Rectal smooth muscle tissue (tissue), 1 donor: ENCODE measurements around the gene ANKRD37.

Source experiments
- H3K27ac ChIP-seq: one replicate; pipeline ENCODE4 v1.7.0; 2013; ENCODE audit warnings: low read depth, low read length, inconsistent platforms
- H3K27me3 ChIP-seq: one replicate; pipeline ENCODE4 v1.7.0; 2013; ENCODE audit warnings: low read length; ENCODE audit not compliant: control insufficient read depth, insufficient read depth
- H3K36me3 ChIP-seq: one replicate; pipeline ENCODE4 v1.7.0; 2013; ENCODE audit warnings: low read length; ENCODE audit not compliant: control insufficient read depth, insufficient read depth
- H3K4me1 ChIP-seq: one replicate; pipeline ENCODE4 v1.7.0; 2013; ENCODE audit warnings: low read length; ENCODE audit not compliant: control insufficient read depth, insufficient read depth
- H3K4me3 ChIP-seq: one replicate; pipeline ENCODE4 v1.7.0; 2013; ENCODE audit warnings: low read length
- H3K9ac ChIP-seq: one replicate; pipeline ENCODE4 v1.7.0; 2013; ENCODE audit warnings: low read length

ANKRD37 gene

DNA sequence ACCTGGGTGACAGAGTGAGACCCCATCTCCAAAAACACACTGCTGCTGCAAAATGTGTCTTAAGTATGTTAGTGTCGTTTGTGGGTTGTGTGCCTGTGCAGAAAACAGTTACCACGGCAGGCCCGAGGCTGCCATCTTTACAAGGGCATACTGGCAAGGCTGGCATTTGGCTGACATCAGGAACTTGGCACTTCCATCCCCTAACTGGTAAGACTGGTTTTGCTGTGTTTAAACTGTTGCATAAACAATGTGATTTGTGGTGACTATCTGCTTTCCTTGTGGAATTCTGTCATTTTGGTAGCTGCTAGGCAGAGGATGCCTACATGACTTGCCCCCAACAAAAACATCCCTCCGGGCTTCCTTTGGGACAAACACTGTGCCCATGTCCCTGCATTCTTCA, 13.2 kb upstream of the ANKRD37 start:
- Histone ChIP-seq H3K27ac (no peak overlapping the region), H3K4me1 (no peaks in the 10 kb centered on the region), H3K36me3 (no peaks in the 10 kb centered on the region), H3K4me3 (no peak overlapping the region), H3K9ac (no peak overlapping the region), H3K27me3 (no peaks in the 10 kb centered on the region)

- H3K27ac ChIP-seq: no peak overlapping the region
- H3K27me3 ChIP-seq: no peaks in the 10 kb centered on the region
- H3K9ac ChIP-seq: no peak overlapping the region
- no peaks in the 10 kb centered on the region for H3K36me3 ChIP-seq
- no peak overlapping the region for H3K4me3 ChIP-seq
- H3K4me1 ChIP-seq: no peaks in the 10 kb centered on the region
These were observed 12.6 kb upstream of the ANKRD37 start for GRCh38 chr4:185384061-185384460.

GRCh38 chr4:185384930-185385331, 11.7 kb upstream of the ANKRD37 start:
- Histone ChIP-seq H3K27me3 (no peaks in the 10 kb centered on the region), H3K4me3 (no peak overlapping the region), H3K27ac (no peak overlapping the region), H3K4me1 (no peaks in the 10 kb centered on the region), H3K9ac (no peak overlapping the region), H3K36me3 (no peaks in the 10 kb centered on the region)

- Histone ChIP-seq H3K27me3 (no peaks in the 10 kb centered on the region), H3K27ac (no peak overlapping the region), H3K36me3 (no peaks in the 10 kb centered on the region), H3K4me1 (no peaks in the 10 kb centered on the region), H3K4me3 (no peak overlapping the region), H3K9ac (no peak overlapping the region)
These were observed 8.7 kb upstream of the ANKRD37 start for GRCh38 chr4:185387957-185388356.

DNA sequence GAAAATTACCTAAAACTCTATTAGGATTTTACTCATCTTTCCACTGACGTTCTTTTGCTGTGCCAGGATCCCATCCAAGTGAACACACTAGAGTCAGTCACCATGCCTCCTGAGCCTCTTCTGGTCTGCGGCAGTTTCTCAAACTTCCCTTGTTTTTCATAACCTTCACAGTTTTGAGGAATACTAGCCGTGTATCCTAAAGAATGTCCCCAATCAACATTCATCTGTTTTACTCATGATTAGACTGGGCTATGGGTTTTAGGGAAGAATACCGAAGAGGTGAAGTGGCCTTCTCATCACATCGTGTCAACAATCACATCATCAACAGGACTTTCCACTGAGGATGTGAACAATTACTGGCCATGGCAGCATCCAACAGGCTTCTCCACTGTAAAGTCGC, 5.7 kb upstream of the ANKRD37 start:
- Histone ChIP-seq H3K27ac (no peak overlapping the region), H3K27me3 (no peaks in the 10 kb centered on the region), H3K36me3 (no peaks in the 10 kb centered on the region), H3K4me3 (no peak overlapping the region), H3K4me1 (no peaks in the 10 kb centered on the region), H3K9ac (no peak overlapping the region)

DNA sequence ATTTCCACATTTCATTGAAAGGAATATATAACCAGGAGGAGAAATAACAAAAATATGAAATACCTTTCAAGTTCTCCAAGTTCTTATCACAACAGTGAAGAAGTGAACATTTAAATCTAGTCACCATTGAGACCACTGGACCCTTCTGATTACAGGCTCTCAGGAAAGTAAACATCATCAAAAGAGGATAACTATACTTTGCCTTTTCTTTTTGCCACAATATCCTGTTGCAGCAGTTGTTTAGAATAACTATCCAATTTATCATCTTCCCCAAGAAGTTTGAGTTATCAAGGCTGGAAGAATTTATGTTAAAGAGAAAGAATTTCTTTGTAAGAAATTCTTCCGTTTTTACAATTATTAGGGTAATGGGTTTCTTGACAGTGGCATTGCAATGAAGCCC, 4.5 kb upstream of the ANKRD37 start:
- H3K27me3 ChIP-seq: no peaks in the 10 kb centered on the region
- H3K9ac ChIP-seq: no peak overlapping the region
- H3K4me3 ChIP-seq: no peak overlapping the region
- H3K27ac ChIP-seq: no peak overlapping the region
- no peaks in the 10 kb centered on the region for H3K4me1 ChIP-seq
- H3K36me3 ChIP-seq: no peaks in the 10 kb centered on the region

- Histone ChIP-seq H3K4me1 (peaks cover 3% of the 10 kb centered on the region), H3K27ac (peak overlapping the region; percentile 0), H3K9ac (no peak overlapping the region), H3K36me3 (no peaks in the 10 kb centered on the region), H3K4me3 (peak overlapping the region; percentile 82), H3K27me3 (no peaks in the 10 kb centered on the region)
These were observed 1.9 kb upstream of the ANKRD37 start for GRCh38 chr4:185394568-185395237.

DNA sequence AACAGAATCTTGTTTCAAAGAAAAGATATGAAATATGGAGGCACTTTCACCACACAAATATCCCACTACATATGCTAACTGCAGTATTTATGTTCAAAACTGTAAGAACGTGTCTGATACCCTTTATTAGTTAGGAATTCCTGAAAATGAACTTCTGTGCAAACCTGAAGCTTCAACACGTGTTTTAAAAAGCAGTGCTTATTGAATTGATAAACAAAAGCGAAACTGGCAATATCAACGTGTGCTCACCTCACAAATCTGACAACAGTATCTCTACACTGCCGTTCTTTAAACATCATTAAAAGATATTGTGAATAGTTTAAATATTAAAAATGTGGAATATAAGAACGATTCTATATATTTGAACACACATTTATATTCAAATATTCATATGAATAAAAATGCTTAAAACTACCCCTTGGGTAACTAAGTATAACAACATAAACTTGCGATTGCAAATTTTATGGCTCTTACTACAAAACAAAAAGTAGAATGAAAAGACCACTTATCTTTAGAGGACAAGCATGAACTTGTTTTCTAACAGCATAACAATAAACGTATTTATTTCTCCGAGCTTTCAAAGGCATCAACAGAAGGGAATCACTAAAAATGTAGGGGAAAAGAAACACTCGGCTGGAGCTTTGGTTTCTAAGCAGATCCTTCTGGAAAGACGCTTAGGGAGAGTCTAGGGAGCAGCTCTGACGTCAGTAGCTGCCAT, 1.2 kb upstream of the ANKRD37 start, which contains the start of gene LRP2BP:
Gene LRP2BP, minus strand, starts transcription at position 687 of the 718 bp plus-strand sequence. CDS start 17,738 bp downstream, outside the sequence.
- H3K4me3 ChIP-seq: peak within 1 kb of the TSS; percentile 82
- H3K36me3 ChIP-seq: no peaks in the 10 kb centered on the region
- peak within 1 kb of the TSS; percentile 96 for H3K27ac ChIP-seq
- peaks cover 3% of the 10 kb centered on the region for H3K4me1 ChIP-seq
- H3K9ac ChIP-seq: peak within 1 kb of the TSS; percentile 80
- no peaks in the 10 kb centered on the region for H3K27me3 ChIP-seq

DNA sequence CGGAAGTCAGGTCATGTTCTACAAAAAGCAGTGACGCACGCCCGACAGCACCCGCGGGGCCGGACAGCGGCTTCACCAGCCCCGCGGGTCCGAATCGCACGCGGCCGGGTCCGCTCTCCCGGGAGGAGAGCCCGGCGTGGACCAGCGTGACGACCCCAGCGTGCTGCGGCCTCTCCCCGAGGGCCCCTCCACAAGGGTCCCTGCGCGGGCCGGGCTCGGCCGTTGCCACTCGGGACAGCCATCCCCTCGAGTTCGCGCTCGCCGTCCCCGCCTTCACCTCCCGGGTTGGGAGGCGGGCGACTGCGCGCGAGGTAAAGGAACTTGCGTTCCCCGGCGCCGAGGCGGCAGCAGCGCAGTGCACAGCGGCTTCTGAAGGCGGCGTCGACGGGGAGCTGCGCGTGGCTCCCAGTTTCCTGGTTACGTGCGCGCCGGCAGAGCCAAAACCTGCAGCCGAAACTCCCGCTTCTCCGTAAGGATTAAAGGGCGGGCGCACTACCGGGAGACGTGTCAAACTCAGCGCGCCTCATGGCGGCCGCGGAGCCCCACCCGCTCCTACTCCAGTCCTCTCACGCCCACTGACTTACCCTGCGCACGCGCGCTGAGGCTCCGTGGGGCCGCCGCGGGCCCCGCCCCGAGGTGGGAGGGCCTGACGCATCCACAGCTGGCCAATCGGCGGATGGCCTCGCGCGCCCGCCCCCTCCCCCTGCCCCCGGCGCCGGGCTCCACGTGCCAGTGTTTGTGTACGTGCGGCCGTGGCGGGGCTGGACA, 501 bp upstream of the ANKRD37 start:
- Histone ChIP-seq H3K9ac (peak overlapping the region; percentile 80), H3K4me1 (peaks cover 3% of the 10 kb centered on the region), H3K27ac (peak overlapping the region; percentile 96), H3K36me3 (no peaks in the 10 kb centered on the region), H3K4me3 (peak overlapping the region; percentile 82), H3K27me3 (no peaks in the 10 kb centered on the region)

DNA sequence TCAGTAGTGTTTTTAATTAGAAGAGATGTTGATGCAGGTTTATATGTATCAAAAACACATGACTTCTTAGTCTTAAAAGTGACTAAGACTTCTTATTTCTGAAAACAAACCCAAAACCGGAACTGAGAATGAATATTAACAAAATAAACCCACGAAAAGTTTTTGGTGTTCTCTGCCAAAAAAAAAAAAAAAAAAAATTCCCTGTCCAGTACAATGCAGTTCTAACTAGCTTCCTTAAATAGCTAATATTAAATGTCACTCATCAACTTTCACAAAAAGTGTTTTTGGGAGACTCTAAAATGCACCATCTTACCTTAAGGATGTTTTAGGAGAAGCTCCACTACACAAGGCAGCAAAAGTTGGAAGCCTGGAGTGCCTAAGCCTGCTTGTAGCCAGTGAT, 2.0 kb downstream of the ANKRD37 start:
- Histone ChIP-seq H3K27me3 (no peaks in the 10 kb centered on the region), H3K4me1 (peaks cover 3% of the 10 kb centered on the region), H3K9ac (no peak overlapping the region), H3K27ac (no peak overlapping the region), H3K36me3 (peaks cover 3% of the 10 kb centered on the region), H3K4me3 (no peak overlapping the region)

DNA sequence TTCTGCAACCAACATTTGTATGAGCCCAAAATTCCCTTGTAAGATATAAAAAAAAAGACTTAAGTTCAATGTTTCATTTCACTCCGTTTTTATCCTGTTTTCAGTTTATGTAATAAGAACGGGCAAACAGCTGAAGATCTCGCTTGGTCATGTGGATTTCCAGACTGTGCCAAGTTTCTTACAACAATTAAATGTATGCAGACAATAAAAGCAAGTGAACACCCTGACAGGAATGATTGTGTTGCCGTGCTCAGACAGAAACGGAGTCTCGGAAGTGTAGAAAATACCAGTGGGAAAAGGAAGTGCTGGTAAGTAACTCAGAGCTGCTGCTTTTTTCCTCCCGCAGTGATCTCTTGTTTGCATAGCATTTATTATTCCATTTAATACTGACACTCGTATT, 2.8 kb downstream of the ANKRD37 start:
- H3K9ac ChIP-seq: no peak overlapping the region
- no peak overlapping the region for H3K27ac ChIP-seq
- H3K4me1 ChIP-seq: peaks cover 3% of the 10 kb centered on the region
- no peaks in the 10 kb centered on the region for H3K27me3 ChIP-seq
- H3K36me3 ChIP-seq: peaks cover 3% of the 10 kb centered on the region
- H3K4me3 ChIP-seq: no peak overlapping the region

GRCh38 chr4:185404031-185404430, 7.4 kb downstream of the ANKRD37 start:
- H3K4me3 ChIP-seq: no peak overlapping the region
- H3K36me3 ChIP-seq: peaks cover 10% of the 10 kb centered on the region
- H3K4me1 ChIP-seq: no peaks in the 10 kb centered on the region
- no peak overlapping the region for H3K27ac ChIP-seq
- no peaks in the 10 kb centered on the region for H3K27me3 ChIP-seq
- no peak overlapping the region for H3K9ac ChIP-seq
